22Rv1 (cell line): ENCODE results near the gene SLC2A4.

Experiments
- CTCF ChIP-seq: fragments of 450-650 bp; IDR thresholded peaks from 2 replicates; pipeline ENCODE4 v1.5.1; 2017; ENCODE audit warnings: mild to moderate bottlenecking
- ZFX ChIP-seq: fragments of 450-650 bp; IDR thresholded peaks from 2 replicates; pipeline ENCODE4 v1.6.1; 2017; ENCODE audit warnings: antibody characterized with exemption, borderline replicate concordance

GRCh38 chr17:7250695-7251627, 30.6 kb upstream of the SLC2A4 start:
- TF ChIP-seq CTCF (no peak), ZFX (no peak)
